Effector memory CD4-positive, alpha-beta T cell (primary cell): ENCODE data around the gene NAXE.
"Not testable (repeated sequence)": the region's sequence is repeated elsewhere in the genome, so short reads cannot be mapped to it uniquely, and the experiment has no call there.

Experiments
- DNase-seq, 3 donors: peaks; one replicate each; pipeline ENCODE4 v3.0.0-alpha.2; 2020
- H3K27ac ChIP-seq: 2 replicates; pipeline ENCODE4 v1.7.0; 2013; ENCODE audit warnings: mild to moderate bottlenecking, low read length, moderate library complexity; ENCODE audit not compliant: insufficient read depth, poor library complexity, severe bottlenecking
- H3K27me3 ChIP-seq: replicated peaks from 2 replicates; pipeline ENCODE4 v1.7.0; 2013; ENCODE audit warnings: mild to moderate bottlenecking, low read length; ENCODE audit not compliant: insufficient read depth, control insufficient read depth, poor library complexity, severe bottlenecking
- H3K36me3 ChIP-seq: 2 replicates; pipeline ENCODE4 v1.7.0; 2013; ENCODE audit warnings: mild to moderate bottlenecking, low read length, moderate library complexity; ENCODE audit not compliant: control insufficient read depth, insufficient read depth
- H3K4me1 ChIP-seq: 2 replicates; pipeline ENCODE4 v1.7.0; 2013; ENCODE audit warnings: low read length, mild to moderate bottlenecking; ENCODE audit not compliant: control insufficient read depth, insufficient read depth, poor library complexity, severe bottlenecking
- H3K4me3 ChIP-seq: 2 replicates; pipeline ENCODE4 v1.7.0; 2013; ENCODE audit warnings: low read length, low read depth, mild to moderate bottlenecking; ENCODE audit not compliant: insufficient read depth, poor library complexity, severe bottlenecking
- H3K9me3 ChIP-seq: 2 replicates; pipeline ENCODE4 v1.7.0; 2013; ENCODE audit warnings: mild to moderate bottlenecking, low read length, moderate library complexity; ENCODE audit not compliant: control insufficient read depth

NAXE gene

DNA sequence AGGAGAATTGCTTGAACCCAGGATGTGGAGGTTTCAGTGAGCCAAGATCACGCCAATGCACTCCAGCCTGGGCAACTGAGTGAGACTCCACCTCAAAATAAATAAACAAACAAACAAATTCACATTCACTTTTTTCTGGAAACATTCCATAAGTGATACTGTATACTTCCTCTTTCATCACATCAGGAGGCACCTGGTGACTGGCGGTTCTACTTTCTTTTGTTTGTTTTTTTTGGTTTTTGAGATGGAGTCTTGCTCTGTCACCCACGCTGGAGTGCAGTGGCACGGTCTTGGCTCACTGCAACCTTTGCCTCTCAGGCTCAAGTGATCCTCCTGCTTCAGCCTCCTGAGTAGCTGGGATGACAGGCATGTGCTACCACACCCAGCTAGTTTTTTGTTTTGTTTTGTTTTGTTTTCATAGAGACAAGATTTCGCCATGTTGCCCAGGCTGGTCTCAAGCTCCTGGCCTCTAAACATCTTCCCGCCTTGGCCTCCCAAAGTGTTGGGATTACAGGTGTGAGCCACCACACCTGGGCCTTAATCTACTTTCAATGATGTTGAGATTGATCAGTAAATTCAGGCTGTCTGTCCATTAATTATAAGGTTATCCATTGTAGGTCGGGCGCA is 38.4 kb downstream of the NAXE start:
- peaks cover 18% of the 10 kb centered on the region for H3K27me3 ChIP-seq
- peaks cover 11% of the 10 kb centered on the region for H3K4me1 ChIP-seq
- no peak overlapping the region for H3K4me3 ChIP-seq
- H3K27ac ChIP-seq: no peak overlapping the region
- no peaks in the 10 kb centered on the region for H3K9me3 ChIP-seq
- H3K36me3 ChIP-seq: no peaks in the 10 kb centered on the region
- no peak for DNase-seq

DNA sequence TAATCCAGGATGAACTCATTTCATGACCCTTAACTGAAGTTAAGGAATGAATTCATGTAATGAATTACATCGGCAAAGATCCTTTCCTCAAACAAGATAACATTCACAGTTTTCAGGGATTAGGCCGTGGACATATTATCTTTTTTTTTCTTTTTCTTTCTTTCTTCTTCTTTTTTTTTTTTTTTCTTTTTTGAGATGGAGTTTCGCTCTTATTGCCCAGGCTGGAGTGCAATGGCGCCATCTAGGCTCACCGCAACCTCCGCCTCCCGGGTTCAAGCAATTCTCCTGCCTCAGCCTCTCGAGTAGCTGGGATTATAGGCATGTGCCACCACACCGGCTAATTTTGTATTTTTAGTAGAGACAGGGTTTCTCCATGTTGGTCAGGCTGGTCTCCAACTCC is 39.6 kb downstream of the NAXE start:
- peaks cover 12% of the 10 kb centered on the region for H3K27me3 ChIP-seq
- not testable (repeated sequence) for H3K4me3 ChIP-seq, DNase-seq

DNA sequence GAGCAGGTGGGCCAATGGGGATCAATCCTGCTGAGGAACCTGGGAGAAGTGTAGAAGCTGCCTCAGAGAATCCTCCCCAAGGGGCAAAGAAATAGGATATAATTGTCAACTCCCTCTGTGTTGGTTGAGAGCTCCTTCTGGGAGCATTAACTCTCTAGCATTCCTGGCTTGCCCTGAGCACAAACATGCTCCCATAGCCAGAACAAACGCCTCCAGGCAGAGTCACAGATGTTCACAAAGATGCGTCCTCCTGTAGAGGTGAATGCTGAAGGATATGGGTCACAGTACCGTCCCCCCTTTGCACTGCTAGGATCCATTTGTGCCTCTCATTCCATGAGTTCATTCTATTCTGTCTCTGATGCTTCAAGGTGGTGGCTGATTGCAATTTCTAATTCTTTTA is 40.8 kb downstream of the NAXE start:
- DNase-seq: no peak
- peaks cover 7% of the 10 kb centered on the region for H3K27me3 ChIP-seq
- H3K27ac ChIP-seq: no peak overlapping the region

More for the DNA sequence above, 39.6 kb downstream of the NAXE start:
- H3K27ac ChIP-seq, H3K36me3 ChIP-seq, H3K9me3 ChIP-seq, H3K4me1 ChIP-seq: not testable (repeated sequence)

DNA sequence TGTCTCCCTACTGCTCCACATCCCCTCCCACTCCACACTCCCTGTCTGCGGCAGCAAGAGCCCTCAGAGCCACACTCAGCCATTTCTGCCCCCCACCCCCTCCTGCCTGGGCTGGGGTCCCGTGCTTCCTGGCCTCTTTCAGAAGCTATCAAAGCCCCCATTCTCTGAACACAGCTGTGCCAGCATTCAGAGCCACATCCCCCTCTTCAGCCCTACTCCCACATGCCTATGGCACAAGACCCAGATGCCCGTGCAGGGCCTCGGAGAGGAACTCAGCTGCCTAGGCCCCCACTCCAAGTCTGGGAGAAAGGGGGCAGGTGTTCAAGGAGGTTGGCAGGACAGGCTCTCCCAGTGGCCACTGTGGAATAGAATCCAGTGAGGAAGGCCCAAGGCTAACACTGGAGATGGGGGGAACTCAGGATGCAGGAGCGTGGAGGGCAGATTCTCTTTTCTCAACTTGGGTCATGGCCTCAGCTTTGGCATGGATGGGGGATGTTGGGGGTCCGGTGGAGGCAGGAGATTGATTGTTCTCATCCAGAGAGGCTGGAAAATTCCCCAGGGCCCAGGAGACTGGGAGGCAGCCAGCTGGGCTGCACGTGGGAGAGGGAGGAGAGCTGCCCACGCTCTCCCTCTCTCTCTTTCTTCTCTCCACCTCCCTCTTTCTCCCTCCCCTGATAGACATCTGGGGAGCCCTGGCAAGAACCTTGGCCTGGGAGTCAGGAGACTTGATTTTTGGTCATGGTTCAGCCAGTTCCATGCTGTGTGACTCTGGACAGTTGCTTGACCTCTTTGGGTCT is 46.8 kb downstream of the NAXE start:
- peaks cover 50% of the 10 kb centered on the region for H3K27me3 ChIP-seq
- H3K4me3 ChIP-seq: no peak overlapping the region
- no peak for DNase-seq
- H3K36me3 ChIP-seq: no peaks in the 10 kb centered on the region
- peaks cover 19% of the 10 kb centered on the region for H3K4me1 ChIP-seq
- no peaks in the 10 kb centered on the region for H3K9me3 ChIP-seq
- no peak overlapping the region for H3K27ac ChIP-seq

More for the DNA sequence above, 40.8 kb downstream of the NAXE start:
- H3K4me1 ChIP-seq: no peaks in the 10 kb centered on the region
- H3K4me3 ChIP-seq: no peak overlapping the region
- H3K9me3 ChIP-seq: no peaks in the 10 kb centered on the region
- no peaks in the 10 kb centered on the region for H3K36me3 ChIP-seq

DNA sequence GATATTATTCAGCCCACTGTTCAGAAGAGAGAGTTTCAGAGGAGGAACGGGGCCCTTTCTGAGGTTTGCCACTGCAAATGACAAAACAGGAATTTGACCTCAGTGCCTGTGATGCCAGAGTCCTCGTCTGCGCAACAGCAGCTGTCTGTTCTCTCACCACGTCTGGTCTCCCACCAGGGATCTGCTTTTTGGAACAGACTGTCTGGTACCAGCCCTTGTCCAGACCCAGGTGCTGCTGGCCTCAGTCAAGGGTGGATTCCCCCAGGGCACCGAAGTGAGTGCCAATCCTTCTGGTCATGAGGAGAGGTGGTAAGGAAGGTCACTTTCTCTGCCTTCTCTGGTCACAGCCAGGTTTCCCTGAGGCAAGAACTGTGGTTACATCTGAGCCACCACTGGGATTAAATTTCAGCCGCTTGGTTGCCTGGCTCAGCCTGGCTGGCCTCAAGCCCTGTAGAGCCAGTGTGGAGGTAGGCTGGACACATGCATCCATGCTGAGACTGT is 48.1 kb downstream of the NAXE start:
- Histone ChIP-seq H3K27me3 (peaks cover 52% of the 10 kb centered on the region), H3K27ac (no peak overlapping the region)

DNA sequence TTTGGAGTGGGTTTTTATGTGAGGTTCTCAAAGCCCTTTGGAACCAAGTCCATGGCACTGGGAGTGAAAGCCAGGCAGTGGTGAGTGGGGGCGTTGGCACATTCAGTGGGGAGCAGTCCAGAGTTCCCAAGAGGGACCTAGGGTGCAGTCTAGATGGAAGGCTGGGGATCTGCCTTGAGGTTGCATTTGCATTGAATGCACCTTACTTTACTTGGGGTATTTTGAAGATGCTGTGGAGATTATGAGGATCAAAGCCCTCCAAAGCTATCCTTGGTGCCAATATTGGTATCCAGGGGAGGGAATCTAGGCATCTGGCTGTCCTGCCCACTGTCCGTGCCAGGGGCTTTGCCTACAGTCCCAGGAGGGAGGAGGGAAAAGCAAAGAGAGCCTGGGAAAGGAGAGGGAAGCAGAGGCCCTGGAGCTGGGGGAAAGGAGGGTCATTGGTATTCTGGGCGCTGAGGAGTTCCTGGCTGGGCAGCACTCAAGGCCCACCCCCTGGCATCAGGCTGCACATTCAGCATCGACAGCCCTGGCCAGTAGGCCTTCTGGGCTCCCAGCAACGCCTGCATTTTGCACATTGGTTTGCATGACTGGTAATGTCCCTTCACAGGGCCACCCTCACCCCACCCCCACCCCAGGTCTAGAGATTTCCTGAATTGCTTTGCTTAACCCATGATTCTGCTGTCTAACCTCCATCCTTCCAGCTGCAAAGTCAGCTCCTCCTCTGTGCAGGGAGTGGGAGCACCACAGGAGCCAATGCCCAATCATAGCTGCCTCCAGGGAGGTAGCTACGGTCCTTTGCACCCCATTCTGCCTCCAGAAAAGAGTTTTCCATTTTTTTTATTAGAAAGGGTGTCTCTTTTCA is 49.5 kb downstream of the NAXE start:
- Histone ChIP-seq H3K36me3 (no peaks in the 10 kb centered on the region), H3K9me3 (no peaks in the 10 kb centered on the region), H3K27ac (no peak overlapping the region), H3K4me1 (peaks cover 21% of the 10 kb centered on the region), H3K4me3 (peak overlapping the region; percentile 35), H3K27me3 (peaks cover 53% of the 10 kb centered on the region)
- DNase-seq: no peak

More for the DNA sequence above, 48.1 kb downstream of the NAXE start:
- DNase-seq: no peak
- H3K4me1 ChIP-seq: peaks cover 21% of the 10 kb centered on the region
- H3K4me3 ChIP-seq: no peak overlapping the region
- no peaks in the 10 kb centered on the region for H3K9me3 ChIP-seq
- H3K36me3 ChIP-seq: no peaks in the 10 kb centered on the region

DNA sequence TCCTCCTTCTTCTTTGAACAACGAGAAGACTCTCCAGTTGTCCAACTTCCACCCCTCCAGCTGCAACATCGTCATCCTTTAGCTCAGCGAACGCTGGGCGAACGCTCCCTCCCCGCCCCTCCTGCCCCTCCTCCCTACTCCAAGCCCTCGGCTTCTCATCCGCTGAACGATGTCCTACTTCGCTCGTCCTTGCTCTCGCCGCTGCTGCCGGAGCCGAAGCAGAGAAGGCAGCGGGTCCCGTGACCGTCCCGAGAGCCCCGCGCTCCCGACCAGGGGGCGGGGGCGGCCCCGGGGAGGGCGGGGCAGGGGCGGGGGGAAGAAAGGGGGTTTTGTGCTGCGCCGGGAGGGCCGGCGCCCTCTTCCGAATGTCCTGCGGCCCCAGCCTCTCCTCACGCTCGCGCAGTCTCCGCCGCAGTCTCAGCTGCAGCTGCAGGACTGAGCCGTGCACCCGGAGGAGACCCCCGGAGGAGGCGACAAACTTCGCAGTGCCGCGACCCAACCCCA is 50.2 kb downstream of the NAXE start, which contains the start of gene BCAN:
BCAN (plus strand) TSS at position 357 of the 504 bp plus-strand sequence. CDS start 3,938 bp downstream, outside the sequence.
- H3K4me1 ChIP-seq: peaks cover 21% of the 10 kb centered on the region
- H3K27ac ChIP-seq: no peak within 1 kb of the TSS
- H3K9me3 ChIP-seq: no peaks in the 10 kb centered on the region
- peak within 1 kb of the TSS; percentile 35 for H3K4me3 ChIP-seq
- no peaks in the 10 kb centered on the region for H3K36me3 ChIP-seq
- H3K27me3 ChIP-seq: peaks cover 53% of the 10 kb centered on the region
- DNase-seq: peak in 1 of 3 donors; percentile 3

DNA sequence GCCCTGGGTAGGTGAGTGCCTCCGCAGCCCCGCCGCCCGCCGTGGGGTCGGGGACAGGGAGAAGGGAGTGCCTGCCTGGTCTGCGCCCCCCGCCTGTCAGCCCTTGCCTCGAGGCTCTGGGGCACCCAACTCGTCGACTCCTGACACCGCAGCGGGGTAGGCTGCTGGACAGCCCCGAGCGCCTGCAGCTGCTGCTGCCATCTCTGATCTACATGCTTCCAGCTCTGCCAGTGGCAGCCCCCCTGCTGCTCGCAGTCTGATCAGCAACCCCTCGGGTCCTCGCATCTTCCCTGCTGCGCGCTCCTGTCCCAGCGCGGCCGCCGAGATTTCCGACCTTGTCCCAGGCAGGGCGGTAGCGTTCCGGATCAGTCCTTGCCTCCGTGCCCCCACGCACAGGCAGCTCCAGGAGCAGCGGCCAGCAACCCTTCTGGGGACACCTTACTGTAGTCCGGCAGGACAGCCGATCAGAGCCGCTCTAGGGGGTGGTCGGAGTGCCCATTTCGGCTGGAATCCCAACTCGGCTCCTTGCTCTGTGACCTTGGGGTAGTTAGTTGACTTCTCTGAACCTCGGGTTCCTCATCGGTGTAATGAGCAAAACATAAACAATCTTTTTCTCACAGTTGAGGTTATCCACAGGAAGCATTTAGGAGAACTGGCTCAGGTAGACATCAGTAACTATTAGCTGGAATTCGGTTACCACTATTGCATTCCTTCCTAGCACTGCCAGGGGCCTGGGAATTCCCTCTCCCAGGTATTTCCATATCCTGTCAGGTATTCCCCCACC is 50.9 kb downstream of the NAXE start:
- peaks cover 21% of the 10 kb centered on the region for H3K4me1 ChIP-seq
- peak overlapping the region; percentile 35 for H3K4me3 ChIP-seq
- no peak for DNase-seq
- no peaks in the 10 kb centered on the region for H3K36me3 ChIP-seq
- H3K9me3 ChIP-seq: no peaks in the 10 kb centered on the region
- H3K27ac ChIP-seq: no peak overlapping the region
- H3K27me3 ChIP-seq: peaks cover 53% of the 10 kb centered on the region
